Measurements from ENCODE around the gene BZW1. TPM values are rescaled to one million over a fixed set of nuclear protein-coding genes. Genes with fewer than 3 reads are reported as not detected.

The BZW1 gene
- total RNA-seq, 2 experiments from 2014 or later = 201 to 214 TPM

GRCh38 chr2:200871151-200871550, 59.4 kb downstream of the BZW1 start:
- Mint-ChIP-seq H3K36me3 (ENCODE audit: low read depth) (peaks cover 55% of the 10 kb centered on the region), H3K27ac (no peak overlapping the region), H3K9me3 (no peaks in the 10 kb centered on the region), H3K27me3 (no peaks in the 10 kb centered on the region), H3K4me3 (no peak overlapping the region), H3K4me1 (peaks cover 28% of the 10 kb centered on the region)
- no peak for DNase-seq
- POLR2A ChIA-PET = no interaction called here
- CTCF ChIA-PET = interaction anchor here (1.3 to 2.1 kb wide), 2 partner anchors 12 to 18 kb away, joined by 3 to 6 read pairs; partner anchors contain the start of genes NIF3L1 and PPIL3

- no peak overlapping the region for H3K4me3 Mint-ChIP-seq
- H3K27ac Mint-ChIP-seq = no peak overlapping the region
- peaks cover 54% of the 10 kb centered on the region for H3K36me3 Mint-ChIP-seq (ENCODE audit: low read depth)
- DNase-seq = no peak
- H3K27me3 Mint-ChIP-seq = no peaks in the 10 kb centered on the region
- ChIA-PET CTCF (interaction anchor here (1.5 kb wide), 1 partner anchor 10 kb away, joined by 4 read pairs; the partner anchor contains the start of gene CLK1), POLR2A (no interaction called here)
- H3K4me1 Mint-ChIP-seq = peaks cover 21% of the 10 kb centered on the region
- no peaks in the 10 kb centered on the region for H3K9me3 Mint-ChIP-seq
Measured at GRCh38 chr2:200873560-200873959, 61.9 kb downstream of the BZW1 start.

Other genes with a start within 250 kb of the BZW1 start
- under 1 TPM; 0.19 to 0.22 TPM for gene AOX1, start 225.9 kb upstream of the BZW1 start, total RNA-seq
- gene CLK1, start 52.7 kb downstream of the BZW1 start, total RNA-seq = 100 to 1,000 TPM; 120 to 142 TPM
- gene PPIL3, start 77.2 kb downstream of the BZW1 start, total RNA-seq = 10 to 100 TPM; 42.6 to 47.7 TPM
- gene NIF3L1, start 77.5 kb downstream of the BZW1 start, total RNA-seq = 10 to 100 TPM; 32.5 to 37.1 TPM
- 10 to 100 TPM; 49.2 to 52.6 TPM for gene ORC2, start 151.8 kb downstream of the BZW1 start, total RNA-seq

All from activated CD4-positive, alpha-beta T cell treated with anti-CD3 and anti-CD28 coated beads, Interleukin-2, amount 10 ng/mL, durations not matched to agents 7 days and 5 days (primary cell).